T-cell (primary cell): ENCODE results near the gene RSRP1. TPM values are rescaled to one million over a fixed set of nuclear protein-coding genes. Genes with fewer than 3 reads are reported as not detected.

Experiments
- ATAC-seq, 4 experiments: fragments of 200-7000 bp in 3 of 4; fragments of 150-1000 bp in 1 of 4; cut with Tn5 transposase; replicated peaks in 1 of 4; 1 replicate in 3 of 4; 2 replicates in 1 of 4; pipeline ENCODE4 v1.10.0; 2021; ENCODE audit warnings: moderate library complexity in 3 of 4, mild to moderate bottlenecking in 2 of 4, moderate number of reproducible peaks in 1 of 4
- CTCF ChIA-PET, 2 donors: fragments of 300-600 bp; sonication (Branson Sonifier 250); formaldehyde crosslinking; loops; one replicate each; lab custom pipeline; 2022; ENCODE audit warnings: antibody characterized with exemption in 2 of 2; lab: Charles Lee
- POLR2A ChIA-PET, 2 donors: fragments of 300-600 bp; sonication (Branson Sonifier 250); formaldehyde crosslinking; loops; one replicate each; lab custom pipeline; 2022; ENCODE audit warnings: antibody characterized with exemption in 2 of 2; lab: Charles Lee
- DNase-seq, 35 experiments: peaks; one replicate each; pipeline versions ENCODE4 v3.0.0 to v3.0.0-alpha.2; 2013 to 2023
- H3K27ac ChIP-seq: one replicate; pipeline ENCODE4 v1.5.1; 2013; ENCODE audit warnings: low read length
- H3K27me3 ChIP-seq, 2 experiments: replicated peaks in 1 of 2; 1 replicate in 1 of 2; 2 replicates in 1 of 2; pipeline versions ENCODE4 v1.6.1 to v1.7.0; 2013; ENCODE audit warnings: low read length in 1 of 2, mixed read lengths in 1 of 2; ENCODE audit not compliant: control insufficient read depth in 2 of 2, insufficient read depth in 2 of 2; ENCODE audit errors: extremely low read depth in 1 of 2
- H3K36me3 ChIP-seq, 2 donors: 1 replicate in 1 of 2; 2 replicates in 1 of 2; pipeline versions ENCODE4 v1.6.1 to v1.7.0; 2013; ENCODE audit warnings: low read length in 1 of 2; ENCODE audit not compliant: control insufficient read depth in 2 of 2, insufficient read depth in 1 of 2; ENCODE audit errors: extremely low read depth in 1 of 2
- H3K4me1 ChIP-seq, 2 experiments: 1 replicate in 1 of 2; 2 replicates in 1 of 2; pipeline versions ENCODE4 v1.6.1 to v1.7.0; 2013; ENCODE audit warnings: low read length in 2 of 2, mixed read lengths in 1 of 2; ENCODE audit not compliant: insufficient read depth in 2 of 2, control insufficient read depth in 1 of 2; ENCODE audit errors: extremely low read depth in 1 of 2
- H3K4me3 ChIP-seq, 2 donors: 1 replicate in 1 of 2; 2 replicates in 1 of 2; pipeline versions ENCODE4 v1.5.1 to v1.7.0; 2013; ENCODE audit warnings: mild to moderate bottlenecking in 2 of 2, low read length in 1 of 2, moderate library complexity in 1 of 2; ENCODE audit not compliant: control insufficient read depth in 1 of 2; ENCODE audit errors: extremely low read depth in 1 of 2
- H3K9me3 ChIP-seq: 2 replicates; pipeline ENCODE4 v1.7.0; 2013
- H3K27ac Mint-ChIP-seq, 2 donors: one replicate each; pipeline ENCODE4 v1.8.0; 2020 to 2021; ENCODE audit warnings: mild to moderate bottlenecking in 2 of 2, mixed read lengths in 2 of 2
- H3K27me3 Mint-ChIP-seq, 2 donors: one replicate each; pipeline ENCODE4 v1.8.0; 2021 to 2022; ENCODE audit warnings: mixed read lengths in 2 of 2
- H3K36me3 Mint-ChIP-seq: one replicate; pipeline ENCODE4 v1.8.0; 2021; ENCODE audit warnings: mixed read lengths
- H3K4me1 Mint-ChIP-seq, 3 donors: one replicate each; pipeline ENCODE4 v1.8.0; 2020 to 2022; ENCODE audit warnings: mixed read lengths in 3 of 3, mild to moderate bottlenecking in 1 of 3
- H3K4me3 Mint-ChIP-seq, 3 donors: one replicate each; pipeline ENCODE4 v1.8.0; 2020 to 2022; ENCODE audit warnings: mild to moderate bottlenecking in 3 of 3, mixed read lengths in 3 of 3, moderate library complexity in 3 of 3
- H3K9me3 Mint-ChIP-seq, 3 donors: one replicate each; pipeline ENCODE4 v1.8.0; 2020 to 2022; ENCODE audit warnings: mixed read lengths in 3 of 3
- WGBS: methylation state at CpG from one replicate; pipeline ENCODE4 v1.1.5; 2013; ENCODE audit warnings: missing lambda C conversion rate; ENCODE audit not compliant: insufficient coverage; 5-methylcytosine and 5-hydroxymethylcytosine counted together
- total RNA-seq, 35 experiments: library from RNA in 6 of 35; stranded (reverse) in 6 of 35; fragments of 120-200 nt in 1 of 35; gene quantifications; one replicate each; pipeline versions ENCODE4 v1.2.1 to v1.2.4 and lab custom pipeline; 2013 to 2026

The RSRP1 gene
- total RNA-seq, 5 donors from 2014 or later (not counting 1 experiment from before 2014, with no cell fraction given) = 433 to 572 (median 461) TPM

DNA sequence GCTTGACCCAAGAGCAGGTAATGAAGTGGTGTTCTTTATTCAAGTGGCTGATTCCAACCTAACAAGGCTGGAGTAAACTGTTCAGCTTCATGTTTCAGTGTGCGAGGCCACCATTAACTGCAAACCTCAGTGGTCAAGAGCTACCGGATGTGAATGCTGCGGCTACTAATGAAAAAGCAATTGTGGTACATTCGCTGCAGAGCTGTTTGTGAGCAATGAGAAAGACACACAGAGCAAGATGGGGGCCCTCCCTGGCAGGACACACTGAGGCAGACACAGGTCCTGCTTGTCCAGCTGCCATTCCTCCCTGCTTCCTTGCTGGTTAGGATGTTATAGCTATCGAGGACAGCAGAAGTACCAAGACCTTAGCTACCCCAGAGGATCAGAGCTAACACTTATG is 41.1 kb downstream of the RSRP1 start:
- no peak overlapping the region for H3K4me3 ChIP-seq
- DNase-seq (no peak), ATAC-seq (no peak)
- POLR2A ChIA-PET = interaction anchor here (0.6 to 0.7 kb wide), 2 partner anchors 24 to 1865 kb away, joined by 3 to 5 read pairs; no protein-coding TSS in a partner anchor
- H3K27me3 ChIP-seq = peaks cover 0 to 11% of the 10 kb centered on the region in 2 experiments
- H3K9me3 ChIP-seq = no peaks in the 10 kb centered on the region
- H3K36me3 Mint-ChIP-seq = no peaks in the 10 kb centered on the region
- H3K4me1 Mint-ChIP-seq = peaks cover 0 to 2% (median 0%) of the 10 kb centered on the region in 3 donors
- H3K4me3 Mint-ChIP-seq = no peak overlapping the region
- 93% methylated on average over 4 of the region's 5 CpGs for WGBS
- H3K27me3 Mint-ChIP-seq = peaks cover 0 to 9% of the 10 kb centered on the region in 2 donors
- no peaks in the 10 kb centered on the region for H3K9me3 Mint-ChIP-seq
- CTCF ChIA-PET = interaction anchor here in 1 of 2 donors (0.6 to 1.2 kb wide), 3 partner anchors 13 to 1383 kb away, joined by 3 to 5 read pairs (median 3); no protein-coding TSS in a partner anchor
- no peak overlapping the region for H3K27ac ChIP-seq
- H3K27ac Mint-ChIP-seq = no peak overlapping the region
- no peaks in the 10 kb centered on the region for H3K36me3 ChIP-seq
- no peaks in the 10 kb centered on the region for H3K4me1 ChIP-seq

DNA sequence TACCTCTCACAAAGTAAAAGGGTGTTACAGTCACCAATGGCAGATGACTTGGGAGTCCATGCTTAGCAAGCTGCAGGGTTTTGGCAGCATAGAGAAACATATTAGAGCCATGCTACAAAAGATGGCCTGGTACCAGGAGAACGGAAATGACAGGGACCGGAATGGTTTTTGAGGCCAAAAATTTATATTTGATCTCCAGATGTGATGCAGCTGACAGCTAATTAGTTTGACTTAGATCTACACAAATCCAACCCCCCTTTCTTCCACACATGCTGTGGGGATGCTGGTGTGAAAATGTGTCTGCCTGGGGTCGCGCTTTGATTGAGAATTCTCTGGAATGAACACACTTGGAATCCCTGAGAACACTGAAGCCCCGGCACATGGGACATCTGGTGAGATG is 41.5 kb downstream of the RSRP1 start:
- Mint-ChIP-seq H3K9me3 (no peaks in the 10 kb centered on the region), H3K27me3 (peaks cover 0 to 12% of the 10 kb centered on the region in 2 donors), H3K4me3 (no peak overlapping the region), H3K27ac (no peak overlapping the region), H3K4me1 (peaks cover 0 to 2% (median 0%) of the 10 kb centered on the region in 3 donors), H3K36me3 (no peaks in the 10 kb centered on the region)
- Histone ChIP-seq H3K27me3 (peaks cover 0 to 8% of the 10 kb centered on the region in 2 experiments), H3K4me1 (no peaks in the 10 kb centered on the region), H3K36me3 (no peaks in the 10 kb centered on the region), H3K4me3 (no peak overlapping the region), H3K27ac (no peak overlapping the region), H3K9me3 (no peaks in the 10 kb centered on the region)
- ChIA-PET POLR2A (interaction anchor here in 1 of 2 donors (0.7 kb wide), 1 partner anchor 24 kb away, joined by 5 read pairs; no protein-coding TSS in a partner anchor), CTCF (interaction anchor here in 1 of 2 donors (0.6 to 1.7 kb wide), 5 partner anchors 9 to 376 kb away, joined by 3 to 4 read pairs (median 3); no protein-coding TSS in a partner anchor)
- no CpG with 5 or more reads among the region's 5 CpGs for WGBS
- DNase-seq (no peak), ATAC-seq (no peak)

GRCh38 chr1:25204797-25205480 is 42.3 kb downstream of the RSRP1 start:
- Mint-ChIP-seq H3K27ac (no peak overlapping the region), H3K4me3 (no peak overlapping the region), H3K4me1 (peaks cover 0 to 2% (median 0%) of the 10 kb centered on the region in 3 donors), H3K9me3 (no peaks in the 10 kb centered on the region), H3K27me3 (peaks cover 0 to 8% of the 10 kb centered on the region in 2 donors), H3K36me3 (no peaks in the 10 kb centered on the region)
- 80% methylated on average over 1 of the region's 9 CpGs for WGBS
- Histone ChIP-seq H3K4me1 (no peaks in the 10 kb centered on the region), H3K4me3 (no peak overlapping the region), H3K36me3 (no peaks in the 10 kb centered on the region), H3K27me3 (peaks cover 0 to 9% of the 10 kb centered on the region in 2 experiments), H3K27ac (no peak overlapping the region), H3K9me3 (no peaks in the 10 kb centered on the region)
- CTCF ChIA-PET = interaction anchor here (0.6 to 1.7 kb wide), 9 partner anchors 10 to 385 kb away, joined by 3 to 5 read pairs (median 3); no protein-coding TSS in a partner anchor
- peak in 8 of 35 experiments; percentile 4 to 71 (median 14) for DNase-seq
- peak in 3 of 4 experiments; percentile 48 to 70 (median 64) for ATAC-seq
- POLR2A ChIA-PET = no interaction called here

DNA sequence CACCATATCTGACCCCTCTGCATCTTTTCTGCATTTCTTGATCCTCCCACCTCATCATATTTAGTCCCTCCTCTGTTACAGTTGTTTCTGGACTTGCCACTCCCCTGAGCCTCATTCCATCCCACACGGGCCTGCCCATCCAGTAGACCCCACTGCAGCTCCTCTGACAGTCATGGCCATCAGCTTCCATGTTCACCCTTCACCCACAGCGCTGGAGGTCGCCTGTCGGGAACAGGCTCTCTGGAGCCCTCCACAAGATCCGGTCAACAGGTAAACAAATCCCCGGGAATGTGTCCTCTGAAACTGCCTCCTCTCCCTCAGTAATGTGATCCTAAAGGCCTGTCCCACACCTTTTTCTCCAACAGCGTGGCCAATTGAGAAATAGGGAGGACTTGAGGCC is 46.2 kb downstream of the RSRP1 start:
- H3K9me3 Mint-ChIP-seq = no peaks in the 10 kb centered on the region
- peaks cover 0 to 4% of the 10 kb centered on the region in 2 donors for H3K27me3 Mint-ChIP-seq
- H3K4me1 ChIP-seq = peaks cover 6 to 16% of the 10 kb centered on the region in 2 experiments
- peaks cover 0 to 9% of the 10 kb centered on the region in 2 experiments for H3K27me3 ChIP-seq
- DNase-seq (no peak), ATAC-seq (no peak)
- H3K27ac Mint-ChIP-seq = no peak overlapping the region
- H3K36me3 ChIP-seq = no peaks in the 10 kb centered on the region
- CTCF ChIA-PET = interaction anchor here in 1 of 2 donors (0.6 kb wide), 1 partner anchor 346 kb away, joined by 4 read pairs; no protein-coding TSS in a partner anchor
- POLR2A ChIA-PET = no interaction called here
- H3K27ac ChIP-seq = no peak overlapping the region
- H3K4me3 Mint-ChIP-seq = no peak overlapping the region
- H3K4me1 Mint-ChIP-seq = peaks cover 18 to 21% (median 18%) of the 10 kb centered on the region in 3 donors
- 93% methylated on average over 4 of the region's 7 CpGs for WGBS
- H3K36me3 Mint-ChIP-seq = no peaks in the 10 kb centered on the region
- no peaks in the 10 kb centered on the region for H3K9me3 ChIP-seq
- no peak overlapping the region for H3K4me3 ChIP-seq

- H3K27ac Mint-ChIP-seq = no peak overlapping the region
- H3K4me1 ChIP-seq = peaks cover 6 to 16% of the 10 kb centered on the region in 2 experiments
- H3K9me3 Mint-ChIP-seq = no peaks in the 10 kb centered on the region
- peaks cover 0 to 18% of the 10 kb centered on the region in 2 experiments for H3K27me3 ChIP-seq
- DNase-seq (no peak), ATAC-seq (no peak)
- H3K4me3 Mint-ChIP-seq = no peak overlapping the region
- no peaks in the 10 kb centered on the region for H3K36me3 ChIP-seq
- no peak overlapping the region for H3K4me3 ChIP-seq
- H3K27me3 Mint-ChIP-seq = peaks cover 0 to 4% of the 10 kb centered on the region in 2 donors
- whole genome bisulfite sequencing = 90% methylated on average over 16 of the region's 20 CpGs
- H3K36me3 Mint-ChIP-seq = no peaks in the 10 kb centered on the region
- no peaks in the 10 kb centered on the region for H3K9me3 ChIP-seq
- H3K4me1 Mint-ChIP-seq = peaks cover 18 to 21% (median 18%) of the 10 kb centered on the region in 3 donors
- CTCF ChIA-PET = no interaction called here
- POLR2A ChIA-PET = no interaction called here
- H3K27ac ChIP-seq = no peak overlapping the region
Measured at GRCh38 chr1:25199819-25200620, 47.2 kb downstream of the RSRP1 start.
